CD4-positive, alpha-beta T cell treated with Interleukin-2 at 100 ng/mL for 4 hours (primary cell): ENCODE measurements around the gene PRSS57.

ENCODE experiments used
- DNase-seq: peaks from one replicate; pipeline ENCODE4 v3.0.0-alpha.2; 2020; ENCODE audit warnings: low spot score

Gene PRSS57

DNA sequence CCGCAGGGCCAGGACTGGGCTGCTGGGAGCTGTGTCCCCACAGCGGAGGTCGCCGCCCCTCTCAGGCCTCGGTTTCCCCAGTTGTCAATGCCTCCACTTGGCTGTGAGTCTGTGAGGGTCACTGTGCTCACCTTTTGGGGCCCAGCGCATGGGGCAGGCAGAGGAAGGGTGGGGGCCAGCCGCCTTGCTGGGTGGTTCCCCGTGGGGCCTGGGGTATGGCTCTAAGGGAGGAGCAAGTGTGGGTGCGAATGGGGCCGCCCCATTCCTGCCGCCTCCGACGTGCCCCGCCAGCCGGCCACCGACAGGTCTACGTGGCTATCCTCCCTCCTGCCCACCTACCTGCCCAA, 56.4 kb downstream of the PRSS57 start:
- DNase-seq: no peak
